GM18502 (cell line): ENCODE results near the gene ETV6.
A peak's percentile ranks its signal among the peaks of the same experiment; 100 is the strongest.

Experiments
- ATAC-seq: cut with Tn5 transposase; IDR thresholded peaks from one replicate; pipeline ENCODE4 v1.9.1; 2021; ENCODE audit warnings: mild to moderate bottlenecking; ENCODE audit not compliant: unreplicated experiment, poor library complexity

Gene ETV6

GRCh38 chr12:11641522-11641921, 8.0 kb upstream of the ETV6 start:
- ATAC-seq, result no peak

- ATAC-seq, result no peak
Measured at GRCh38 chr12:11642785-11643184, 6.7 kb upstream of the ETV6 start.

- no peak for ATAC-seq
Measured at GRCh38 chr12:11645391-11645790, 4.1 kb upstream of the ETV6 start.

- peak; percentile 45 for ATAC-seq
Measured at GRCh38 chr12:11648514-11649412, 711 bp upstream of the ETV6 start.

GRCh38 chr12:11650286-11651281, 1.1 kb downstream of the ETV6 start:
- no peak for ATAC-seq

- no peak for ATAC-seq
Measured at GRCh38 chr12:11651381-11651780, 1.9 kb downstream of the ETV6 start.

- ATAC-seq, result no peak
Measured at GRCh38 chr12:11651785-11652184, 2.3 kb downstream of the ETV6 start.

GRCh38 chr12:11652351-11653040, 3.0 kb downstream of the ETV6 start:
- ATAC-seq, result peak; percentile 23

- ATAC-seq, result no peak
Measured at GRCh38 chr12:11653215-11653753, 3.8 kb downstream of the ETV6 start.

- no peak for ATAC-seq
Measured at GRCh38 chr12:11654338-11654737, 4.9 kb downstream of the ETV6 start.

- ATAC-seq, result no peak
Measured at GRCh38 chr12:11654802-11655201, 5.3 kb downstream of the ETV6 start.

- no peak for ATAC-seq
Measured at GRCh38 chr12:11655842-11656241, 6.4 kb downstream of the ETV6 start.

GRCh38 chr12:11656550-11656949, 7.1 kb downstream of the ETV6 start:
- ATAC-seq, result no peak

GRCh38 chr12:11657511-11657910, 8.0 kb downstream of the ETV6 start:
- ATAC-seq, result no peak

GRCh38 chr12:11658791-11659190, 9.3 kb downstream of the ETV6 start:
- ATAC-seq, result no peak

- ATAC-seq, result no peak
Measured at GRCh38 chr12:11660624-11661023, 11.2 kb downstream of the ETV6 start.

- no peak for ATAC-seq
Measured at GRCh38 chr12:11661491-11662089, 12.1 kb downstream of the ETV6 start.

GRCh38 chr12:11662369-11662768, 12.9 kb downstream of the ETV6 start:
- no peak for ATAC-seq

GRCh38 chr12:11663130-11663529, 13.7 kb downstream of the ETV6 start:
- ATAC-seq, result no peak

GRCh38 chr12:11664101-11664500, 14.6 kb downstream of the ETV6 start:
- ATAC-seq, result no peak
